H1 (cell line): ENCODE data around the gene ALK.

Source experiments
- CBX5 ChIP-seq: fragments of 300-800, 300-1000 bp; sonication (generic); IDR thresholded peaks from 2 replicates; pipeline ENCODE4 v1.7.1; 2016; ENCODE audit warnings: antibody characterized with exemption, low read length, low read depth
- CHD1 ChIP-seq: IDR thresholded peaks from 2 replicates; pipeline ENCODE4 v1.6.1; 2012; ENCODE audit warnings: low read depth, low read length, improper control_type of control experiment
- CTCF ChIP-seq, 3 experiments: IDR thresholded peaks; 1 replicate in 2 of 3; 2 replicates in 1 of 3; pipeline versions ENCODE4 v1.5.1 to v1.6.1; 2011; ENCODE audit warnings: low read length in 3 of 3, mild to moderate bottlenecking in 3 of 3, inconsistent platforms in 2 of 3, low read depth in 1 of 3, moderate library complexity in 1 of 3; ENCODE audit not compliant: insufficient read depth in 1 of 3; ENCODE audit errors: control extremely low read depth in 1 of 3
- HDAC2 ChIP-seq, 2 experiments: fragments of 300-600 bp in 1 of 2; sonication (generic) in 1 of 2; IDR thresholded peaks; 2 replicates each; pipeline ENCODE4 v1.6.1; 2011 to 2012; ENCODE audit warnings: low read depth in 2 of 2, low read length in 2 of 2, mild to moderate bottlenecking in 2 of 2, moderate library complexity in 2 of 2, borderline replicate concordance in 1 of 2, inconsistent platforms in 1 of 2
- POLR2AphosphoS5 ChIP-seq: IDR thresholded peaks from 2 replicates; pipeline ENCODE4 v1.6.1; 2011; ENCODE audit warnings: low read depth, low read length
- TAF1 ChIP-seq: IDR thresholded peaks from 2 replicates; pipeline ENCODE4 v1.6.1; 2011; ENCODE audit warnings: mild to moderate bottlenecking, low read depth, low read length

- TF ChIP-seq CHD1, result no peak
- TF ChIP-seq CTCF (IDR thresholded peaks at IDR 0.05; ENCODE audit: control extremely low read depth in 1 of 3, insufficient read depth in 1 of 3, low read depth in 1 of 3, low read length in 3 of 3), result no peak
- no peak for TF ChIP-seq POLR2AphosphoS5
- no peak for TF ChIP-seq CBX5
- TF ChIP-seq TAF1, result no peak
- no peak for TF ChIP-seq HDAC2 (IDR thresholded peaks at IDR 0.05; ENCODE audit: borderline replicate concordance in 1 of 2, low read depth in 2 of 2, low read length in 2 of 2)
Measured at GRCh38 chr2:29323961-29324360, 597.4 kb downstream of the ALK start.
